ENCODE measurements around the gene UROC1. TPM values are rescaled to one million over a fixed set of nuclear protein-coding genes. Genes with fewer than 3 reads are reported as not detected.

The UROC1 gene
- total and polyA plus RNA-seq, 2 experiments from 2014 or later = not detected

DNA sequence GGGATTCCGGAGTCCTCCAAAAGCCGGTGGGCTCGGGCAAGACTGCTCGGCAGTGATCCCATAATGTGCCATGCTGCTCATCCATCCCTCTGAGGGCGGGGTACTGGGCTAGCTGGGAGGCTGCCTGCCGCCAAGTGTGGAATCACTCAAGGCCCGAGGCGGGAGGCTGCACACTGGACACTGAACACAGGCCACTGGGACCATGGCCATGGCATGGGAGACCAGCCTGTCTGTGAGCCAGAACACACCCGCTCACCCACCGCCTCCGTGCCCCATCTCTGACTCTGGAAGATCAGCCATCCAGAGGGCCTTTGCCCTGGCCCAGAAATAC, 39.8 kb upstream of the UROC1 start (continued):
- TF ChIP-seq, protein P1, sequence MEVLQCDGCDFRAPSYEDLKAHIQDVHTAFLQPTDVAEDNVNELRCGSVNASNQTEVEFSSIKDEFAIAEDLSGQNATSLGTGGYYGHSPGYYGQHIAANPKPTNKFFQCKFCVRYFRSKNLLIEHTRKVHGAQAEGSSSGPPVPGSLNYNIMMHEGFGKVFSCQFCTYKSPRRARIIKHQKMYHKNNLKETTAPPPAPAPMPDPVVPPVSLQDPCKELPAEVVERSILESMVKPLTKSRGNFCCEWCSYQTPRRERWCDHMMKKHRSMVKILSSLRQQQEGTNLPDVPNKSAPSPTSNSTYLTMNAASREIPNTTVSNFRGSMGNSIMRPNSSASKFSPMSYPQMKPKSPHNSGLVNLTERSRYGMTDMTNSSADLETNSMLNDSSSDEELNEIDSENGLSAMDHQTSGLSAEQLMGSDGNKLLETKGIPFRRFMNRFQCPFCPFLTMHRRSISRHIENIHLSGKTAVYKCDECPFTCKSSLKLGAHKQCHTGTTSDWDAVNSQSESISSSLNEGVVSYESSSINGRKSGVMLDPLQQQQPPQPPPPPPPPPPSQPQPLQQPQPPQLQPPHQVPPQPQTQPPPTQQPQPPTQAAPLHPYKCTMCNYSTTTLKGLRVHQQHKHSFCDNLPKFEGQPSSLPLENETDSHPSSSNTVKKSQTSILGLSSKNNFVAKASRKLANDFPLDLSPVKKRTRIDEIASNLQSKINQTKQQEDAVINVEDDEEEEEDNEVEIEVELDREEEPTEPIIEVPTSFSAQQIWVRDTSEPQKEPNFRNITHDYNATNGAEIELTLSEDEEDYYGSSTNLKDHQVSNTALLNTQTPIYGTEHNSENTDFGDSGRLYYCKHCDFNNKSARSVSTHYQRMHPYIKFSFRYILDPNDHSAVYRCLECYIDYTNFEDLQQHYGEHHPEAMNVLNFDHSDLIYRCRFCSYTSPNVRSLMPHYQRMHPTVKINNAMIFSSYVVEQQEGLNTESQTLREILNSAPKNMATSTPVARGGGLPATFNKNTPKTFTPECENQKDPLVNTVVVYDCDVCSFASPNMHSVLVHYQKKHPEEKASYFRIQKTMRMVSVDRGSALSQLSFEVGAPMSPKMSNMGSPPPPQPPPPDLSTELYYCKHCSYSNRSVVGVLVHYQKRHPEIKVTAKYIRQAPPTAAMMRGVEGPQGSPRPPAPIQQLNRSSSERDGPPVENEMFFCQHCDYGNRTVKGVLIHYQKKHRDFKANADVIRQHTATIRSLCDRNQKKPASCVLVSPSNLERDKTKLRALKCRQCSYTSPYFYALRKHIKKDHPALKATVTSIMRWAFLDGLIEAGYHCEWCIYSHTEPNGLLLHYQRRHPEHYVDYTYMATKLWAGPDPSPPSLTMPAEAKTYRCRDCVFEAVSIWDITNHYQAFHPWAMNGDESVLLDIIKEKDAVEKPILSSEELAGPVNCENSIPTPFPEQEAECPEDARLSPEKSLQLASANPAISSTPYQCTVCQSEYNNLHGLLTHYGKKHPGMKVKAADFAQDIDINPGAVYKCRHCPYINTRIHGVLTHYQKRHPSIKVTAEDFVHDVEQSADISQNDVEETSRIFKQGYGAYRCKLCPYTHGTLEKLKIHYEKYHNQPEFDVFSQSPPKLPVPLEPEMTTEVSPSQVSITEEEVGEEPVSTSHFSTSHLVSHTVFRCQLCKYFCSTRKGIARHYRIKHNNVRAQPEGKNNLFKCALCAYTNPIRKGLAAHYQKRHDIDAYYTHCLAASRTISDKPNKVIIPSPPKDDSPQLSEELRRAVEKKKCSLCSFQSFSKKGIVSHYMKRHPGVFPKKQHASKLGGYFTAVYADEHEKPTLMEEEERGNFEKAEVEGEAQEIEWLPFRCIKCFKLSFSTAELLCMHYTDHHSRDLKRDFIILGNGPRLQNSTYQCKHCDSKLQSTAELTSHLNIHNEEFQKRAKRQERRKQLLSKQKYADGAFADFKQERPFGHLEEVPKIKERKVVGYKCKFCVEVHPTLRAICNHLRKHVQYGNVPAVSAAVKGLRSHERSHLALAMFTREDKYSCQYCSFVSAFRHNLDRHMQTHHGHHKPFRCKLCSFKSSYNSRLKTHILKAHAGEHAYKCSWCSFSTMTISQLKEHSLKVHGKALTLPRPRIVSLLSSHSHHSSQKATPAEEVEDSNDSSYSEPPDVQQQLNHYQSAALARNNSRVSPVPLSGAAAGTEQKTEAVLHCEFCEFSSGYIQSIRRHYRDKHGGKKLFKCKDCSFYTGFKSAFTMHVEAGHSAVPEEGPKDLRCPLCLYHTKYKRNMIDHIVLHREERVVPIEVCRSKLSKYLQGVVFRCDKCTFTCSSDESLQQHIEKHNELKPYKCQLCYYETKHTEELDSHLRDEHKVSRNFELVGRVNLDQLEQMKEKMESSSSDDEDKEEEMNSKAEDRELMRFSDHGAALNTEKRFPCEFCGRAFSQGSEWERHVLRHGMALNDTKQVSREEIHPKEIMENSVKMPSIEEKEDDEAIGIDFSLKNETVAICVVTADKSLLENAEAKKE (CRISPR knock-in tag; IDR thresholded peaks at IDR 0.05) = no peak
- TF ChIP-seq ZNF331 (CRISPR knock-in tag; IDR thresholded peaks at IDR 0.05; ENCODE audit: low read depth) (no peak), EZH2phosphoT487 (IDR thresholded peaks at IDR 0.05; ENCODE audit: unreplicated experiment) (no peak), POLR2AphosphoS5 (IDR thresholded peaks at IDR 0.05; ENCODE audit: low read depth) (no peak), CREB1 (CRISPR knock-in tag; IDR thresholded peaks at IDR 0.05; ENCODE audit: low read depth) (no peak), JUNB (IDR thresholded peaks at IDR 0.05; ENCODE audit: unreplicated experiment) (no peak), EZH2 (IDR thresholded peaks at IDR 0.05; ENCODE audit: low read depth, unreplicated experiment) (no peak), STAT1 (IDR thresholded peaks at IDR 0.05; ENCODE audit: unreplicated experiment) (no peak), NANOG (IDR thresholded peaks at IDR 0.05; ENCODE audit: borderline replicate concordance) (no peak)
- TF ChIP-seq, protein P2, sequence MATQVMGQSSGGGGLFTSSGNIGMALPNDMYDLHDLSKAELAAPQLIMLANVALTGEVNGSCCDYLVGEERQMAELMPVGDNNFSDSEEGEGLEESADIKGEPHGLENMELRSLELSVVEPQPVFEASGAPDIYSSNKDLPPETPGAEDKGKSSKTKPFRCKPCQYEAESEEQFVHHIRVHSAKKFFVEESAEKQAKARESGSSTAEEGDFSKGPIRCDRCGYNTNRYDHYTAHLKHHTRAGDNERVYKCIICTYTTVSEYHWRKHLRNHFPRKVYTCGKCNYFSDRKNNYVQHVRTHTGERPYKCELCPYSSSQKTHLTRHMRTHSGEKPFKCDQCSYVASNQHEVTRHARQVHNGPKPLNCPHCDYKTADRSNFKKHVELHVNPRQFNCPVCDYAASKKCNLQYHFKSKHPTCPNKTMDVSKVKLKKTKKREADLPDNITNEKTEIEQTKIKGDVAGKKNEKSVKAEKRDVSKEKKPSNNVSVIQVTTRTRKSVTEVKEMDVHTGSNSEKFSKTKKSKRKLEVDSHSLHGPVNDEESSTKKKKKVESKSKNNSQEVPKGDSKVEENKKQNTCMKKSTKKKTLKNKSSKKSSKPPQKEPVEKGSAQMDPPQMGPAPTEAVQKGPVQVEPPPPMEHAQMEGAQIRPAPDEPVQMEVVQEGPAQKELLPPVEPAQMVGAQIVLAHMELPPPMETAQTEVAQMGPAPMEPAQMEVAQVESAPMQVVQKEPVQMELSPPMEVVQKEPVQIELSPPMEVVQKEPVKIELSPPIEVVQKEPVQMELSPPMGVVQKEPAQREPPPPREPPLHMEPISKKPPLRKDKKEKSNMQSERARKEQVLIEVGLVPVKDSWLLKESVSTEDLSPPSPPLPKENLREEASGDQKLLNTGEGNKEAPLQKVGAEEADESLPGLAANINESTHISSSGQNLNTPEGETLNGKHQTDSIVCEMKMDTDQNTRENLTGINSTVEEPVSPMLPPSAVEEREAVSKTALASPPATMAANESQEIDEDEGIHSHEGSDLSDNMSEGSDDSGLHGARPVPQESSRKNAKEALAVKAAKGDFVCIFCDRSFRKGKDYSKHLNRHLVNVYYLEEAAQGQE (IDR thresholded peaks at IDR 0.05; ENCODE audit: unreplicated experiment) = no peak
- TF ChIP-seq, protein P3, sequence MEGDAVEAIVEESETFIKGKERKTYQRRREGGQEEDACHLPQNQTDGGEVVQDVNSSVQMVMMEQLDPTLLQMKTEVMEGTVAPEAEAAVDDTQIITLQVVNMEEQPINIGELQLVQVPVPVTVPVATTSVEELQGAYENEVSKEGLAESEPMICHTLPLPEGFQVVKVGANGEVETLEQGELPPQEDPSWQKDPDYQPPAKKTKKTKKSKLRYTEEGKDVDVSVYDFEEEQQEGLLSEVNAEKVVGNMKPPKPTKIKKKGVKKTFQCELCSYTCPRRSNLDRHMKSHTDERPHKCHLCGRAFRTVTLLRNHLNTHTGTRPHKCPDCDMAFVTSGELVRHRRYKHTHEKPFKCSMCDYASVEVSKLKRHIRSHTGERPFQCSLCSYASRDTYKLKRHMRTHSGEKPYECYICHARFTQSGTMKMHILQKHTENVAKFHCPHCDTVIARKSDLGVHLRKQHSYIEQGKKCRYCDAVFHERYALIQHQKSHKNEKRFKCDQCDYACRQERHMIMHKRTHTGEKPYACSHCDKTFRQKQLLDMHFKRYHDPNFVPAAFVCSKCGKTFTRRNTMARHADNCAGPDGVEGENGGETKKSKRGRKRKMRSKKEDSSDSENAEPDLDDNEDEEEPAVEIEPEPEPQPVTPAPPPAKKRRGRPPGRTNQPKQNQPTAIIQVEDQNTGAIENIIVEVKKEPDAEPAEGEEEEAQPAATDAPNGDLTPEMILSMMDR (conservative IDR thresholded peaks at IDR 0.05; ENCODE audit: low read depth in 2 of 2) = no peak
